HepG2 (cell line): Measurements from ENCODE around the gene SLC13A3. TPM values are rescaled to one million over a fixed set of nuclear protein-coding genes. Genes with fewer than 3 reads are reported as not detected.

Source experiments
- ATAC-seq: fragments of 200-7000 bp; cut with Tn5 transposase; 3 replicates; pipeline ENCODE4 v1.9.1; 2020; ENCODE audit warnings: mild to moderate bottlenecking, moderate library complexity
- BruUV-seq: library from RNA; stranded (reverse); fragments of 400-500 nt; replicated peaks from 2 replicates; lab custom pipeline; 2021; lab: Mats Ljungman, UMichigan
- CTCF ChIA-PET: fragments of 300-600 bp; formaldehyde crosslinking; extraction: SDS; loops from one replicate; lab custom pipeline; 2021; ENCODE audit warnings: low total read pairs, inconsistent platforms, low intra/inter-chr PET ratio; lab: Yijun Ruan, JAX
- POLR2A ChIA-PET: fragments of 350-600 bp; sonication (Branson Sonifier 250); formaldehyde crosslinking; loops from one replicate; lab custom pipeline; 2020; ENCODE audit warnings: antibody characterized with exemption, inconsistent platforms; lab: Yijun Ruan, JAX
- DNase-seq: peaks from one replicate; pipeline ENCODE4 v3.0.0-alpha.2; 2015; ENCODE audit warnings: low spot score
- FAIRE-seq: peaks from 3 replicates; lab custom pipeline; 2011; peaks lifted over from hg19 to GRCh38; lab: Jason Lieb, UNC
- H2AFZ ChIP-seq: one replicate; pipeline ENCODE4 v1.6.1; 2011; ENCODE audit warnings: low read length, inconsistent platforms
- H3K27ac ChIP-seq: fragments of 300-600 bp; 3 replicates; pipeline ENCODE4 v1.8.0; 2011; ENCODE audit warnings: mixed run types, mild to moderate bottlenecking, mixed read lengths, low read length, inconsistent platforms; ENCODE audit not compliant: insufficient read depth; ENCODE audit errors: extremely low read length
- H3K27me3 ChIP-seq, 2 experiments: fragments of 200-600 bp in 1 of 2; 2 replicates in 1 of 2; 3 replicates in 1 of 2; pipeline versions ENCODE4 v1.6.0 to v1.8.0; 2011; ENCODE audit warnings: low read length in 2 of 2, mild to moderate bottlenecking in 2 of 2, moderate library complexity in 2 of 2, inconsistent platforms in 1 of 2; ENCODE audit not compliant: insufficient read depth in 2 of 2, control insufficient read depth in 1 of 2
- H3K36me3 ChIP-seq, 2 experiments: fragments of 200-600 bp in 1 of 2; replicated peaks in 1 of 2; 2 replicates in 1 of 2; 3 replicates in 1 of 2; pipeline versions ENCODE4 v1.5.1 to v1.8.0; 2011; ENCODE audit warnings: low read length in 2 of 2, inconsistent platforms in 1 of 2; ENCODE audit not compliant: insufficient read depth in 2 of 2, control insufficient read depth in 1 of 2
- H3K4me1 ChIP-seq: 2 replicates; pipeline ENCODE4 v1.5.1; 2012; ENCODE audit warnings: low read length, inconsistent platforms; ENCODE audit not compliant: insufficient read depth
- H3K4me2 ChIP-seq: 2 replicates; pipeline ENCODE4 v1.6.0; 2011; ENCODE audit warnings: low read depth, low read length, inconsistent platforms
- H3K4me3 ChIP-seq, 3 experiments: fragments of 200-600 bp in 1 of 3; sonication (generic), shearing (Covaris generic) in 1 of 3; replicated peaks in 1 of 3; 2 replicates each; pipeline ENCODE4 v1.5.1; 2011 to 2016; ENCODE audit warnings: low read length in 3 of 3, inconsistent platforms in 2 of 3, low read depth in 2 of 3, mild to moderate bottlenecking in 2 of 3, control low read depth in 1 of 3, mixed read lengths in 1 of 3; ENCODE audit not compliant: insufficient read depth in 1 of 3
- H3K79me2 ChIP-seq: one replicate; pipeline ENCODE4 v1.6.1; 2011; ENCODE audit warnings: low read length, inconsistent platforms; ENCODE audit not compliant: insufficient read depth
- H3K9ac ChIP-seq: 2 replicates; pipeline ENCODE4 v1.6.0; 2011; ENCODE audit warnings: mild to moderate bottlenecking, low read depth, low read length, inconsistent platforms; ENCODE audit not compliant: insufficient read depth
- H3K9me3 ChIP-seq: 2 replicates; pipeline ENCODE4 v1.5.1; 2012; ENCODE audit warnings: mild to moderate bottlenecking, low read length
- H4K20me1 ChIP-seq: 2 replicates; pipeline ENCODE4 v1.6.0; 2011; ENCODE audit warnings: inconsistent platforms, mild to moderate bottlenecking, low read length, moderate library complexity; ENCODE audit not compliant: insufficient read depth
- ARHGAP35 ChIP-seq: sonication (generic); formaldehyde crosslinking; IDR thresholded peaks from 2 replicates; pipeline ENCODE4 v1.9.0; 2022; ENCODE audit warnings: mild to moderate bottlenecking, inconsistent platforms, moderate library complexity, missing genetic modification reagents, borderline replicate concordance
- ARNTL ChIP-seq: sonication (generic); formaldehyde crosslinking; IDR thresholded peaks from 2 replicates; pipeline ENCODE4 v1.4.0; 2020; ENCODE audit warnings: mild to moderate bottlenecking, missing genetic modification reagents
- PITX1 ChIP-seq: sonication (generic); formaldehyde crosslinking; IDR thresholded peaks from 2 replicates; pipeline ENCODE4 v1.5.1; 2020; ENCODE audit warnings: mild to moderate bottlenecking, missing genetic modification reagents
- SNAPC2 ChIP-seq: sonication (generic); formaldehyde crosslinking; IDR thresholded peaks from 2 replicates; pipeline ENCODE4 v1.8.1; 2022; ENCODE audit warnings: mild to moderate bottlenecking, missing genetic modification reagents
- ZNF253 ChIP-seq: sonication (generic); formaldehyde crosslinking; IDR thresholded peaks from 2 replicates; pipeline ENCODE4 v1.8.0; 2022; ENCODE audit warnings: mild to moderate bottlenecking, missing genetic modification reagents, borderline replicate concordance
- ZNF572 ChIP-seq: sonication (generic); formaldehyde crosslinking; IDR thresholded peaks from 2 replicates; pipeline ENCODE4 v1.5.1; 2020; ENCODE audit warnings: mild to moderate bottlenecking, missing genetic modification reagents
- ZNF577 ChIP-seq: sonication (generic); formaldehyde crosslinking; IDR thresholded peaks from 2 replicates; pipeline ENCODE4 v1.4.0; 2020; ENCODE audit warnings: mild to moderate bottlenecking, low read depth, missing genetic modification reagents, borderline replicate concordance
- ZNF629 ChIP-seq: sonication (generic); formaldehyde crosslinking; conservative IDR thresholded peaks from 2 replicates; pipeline ENCODE4 v1.5.0; 2020; ENCODE audit warnings: missing genetic modification reagents
- WGBS: methylation state at CpG from one replicate; pipeline ENCODE4 v1.1.6; 2017; ENCODE audit warnings: low lambda C conversion rate; 5-methylcytosine and 5-hydroxymethylcytosine counted together
- in situ Hi-C: cut with HindIII; loops from 2 replicates; pipeline ENCODE4 v1.10.0; 2017; ENCODE audit warnings: low pct_unique_long_range_greater_than_20kb; ENCODE audit not compliant: extremely low pct_ligation_motif_present
- intact Hi-C: fragments of 100-400 bp; cut with micrococcal nuclease; formaldehyde crosslinking; loops from one replicate; pipeline ENCODE4 v1.10.0; 2022; ENCODE audit not compliant: unreplicated experiment
- polyA plus RNA-seq, 8 experiments: library from polyadenylated mRNA; depleted of rRNA in 3 of 8; stranded (reverse) in 7 of 8; unstranded in 1 of 8; fragments of >200 nt; fragmentation: Illumina TruSeq in 4 of 8; extraction: Trizol in 4 of 8; gene quantifications; 2 replicates each; pipeline versions ENCODE4 v1.2.1 to v1.2.3, GENCODE V29; 2011 to 2016; ENCODE audit warnings: low read depth in 4 of 8, missing spikeins in 1 of 8, mixed read lengths in 1 of 8; ENCODE audit not compliant: insufficient read depth in 1 of 8
- total RNA-seq, 5 experiments: library from RNA; depleted of rRNA; stranded (reverse); fragments of >200 nt; fragmentation: Illumina TruSeq; extraction: Trizol; gene quantifications; 2 replicates each; pipeline ENCODE4 v1.2.3, GENCODE V29; 2016; ENCODE audit warnings: low read depth in 1 of 5
- TF ChIP-seq, protein P1 (sequence below): sonication (generic); formaldehyde crosslinking; IDR thresholded peaks from 2 replicates; pipeline ENCODE4 v1.9.0; 2022; ENCODE audit warnings: low read depth, missing genetic modification reagents
- TF ChIP-seq, protein P2 (sequence below): IDR thresholded peaks from 2 replicates; pipeline ENCODE4 v1.4.0; 2020; ENCODE audit warnings: mild to moderate bottlenecking, missing genetic modification reagents
- TF ChIP-seq, protein P3 (sequence below): sonication (generic); formaldehyde crosslinking; IDR thresholded peaks from 2 replicates; pipeline ENCODE4 v1.4.0; 2020; ENCODE audit warnings: missing genetic modification reagents

Gene SLC13A3
- total and polyA plus RNA-seq, 2 of the 13 experiments (the other 11 are each of a cell fraction or from before 2014, with no cell fraction given) = 66.5 to 76.0 TPM

DNA sequence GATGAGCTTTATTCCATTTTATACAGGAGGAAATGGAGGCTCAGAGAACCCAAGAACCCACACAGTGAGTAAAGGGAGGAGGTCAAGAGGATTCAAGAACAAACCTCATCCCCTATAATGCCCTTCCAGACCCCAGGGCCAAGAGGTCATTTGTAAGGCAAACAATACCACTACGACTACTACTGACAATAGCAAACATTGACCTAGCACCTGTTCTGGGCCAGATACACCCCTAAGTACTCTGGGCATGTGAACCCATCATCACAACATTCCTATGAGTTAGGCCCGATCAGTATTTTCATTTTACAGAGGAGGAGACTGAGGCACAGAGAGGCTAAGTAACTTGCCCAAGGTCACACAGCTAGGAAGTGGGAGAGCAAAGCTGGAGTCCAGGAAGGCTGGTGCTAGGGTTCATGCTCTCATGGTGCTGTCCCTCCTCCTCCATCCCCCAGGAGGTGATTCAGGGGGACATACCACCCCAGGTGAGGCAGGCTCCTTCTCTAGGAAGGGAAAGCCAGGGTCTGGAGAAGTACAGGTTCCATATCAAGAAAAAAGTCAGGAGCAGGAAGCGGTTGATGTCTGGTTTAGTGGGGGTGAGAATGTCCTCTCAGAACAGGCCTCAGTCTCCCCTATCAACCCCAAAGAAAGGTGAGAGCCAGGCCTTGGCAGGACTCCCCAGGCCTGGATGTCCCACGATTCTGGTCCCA, 13.7 kb downstream of the SLC13A3 start:
- H4K20me1 ChIP-seq = no peaks in the 10 kb centered on the region
- intact Hi-C loops (loop anchor here (1.0 kb wide), 2 partner anchors 14 to 37 kb away; partner anchors contain the start of gene SLC13A3), in situ Hi-C loops (loop anchor here (5.0 kb wide), 1 partner anchor 70 kb away; no protein-coding TSS in a partner anchor)
- ATAC-seq = peak; percentile 3; the same call in 1 of the 3 replicates
- 54% methylated on average over 4 of the region's 4 CpGs for whole genome bisulfite sequencing
- H3K4me3 ChIP-seq = peak overlapping the region in 1 of 3 experiments; percentile 47; a peak in 1 of 6 replicates
- ChIA-PET CTCF (interaction anchor here (1.7 kb wide), 1 partner anchor 33 kb away, joined by 4 read pairs; no protein-coding TSS in a partner anchor), POLR2A (interaction anchor here (1.0 to 6.4 kb wide), 8 partner anchors 11 to 69 kb away, joined by 3 to 72 read pairs (median 4); partner anchors contain the start of gene SLC13A3)
- peak; percentile 65 for DNase-seq
- no TSS peak for BruUV-seq
- H3K4me1 ChIP-seq = peaks cover 100% of the 10 kb centered on the region
- no peak overlapping the region for H2AFZ ChIP-seq
- H3K79me2 ChIP-seq = peaks cover 11% of the 10 kb centered on the region
- H3K36me3 ChIP-seq = peaks cover 7 to 30% of the 10 kb centered on the region in 2 experiments; a peak in 4 of 5 replicates
- no peaks in the 10 kb centered on the region for H3K9me3 ChIP-seq
- H3K27me3 ChIP-seq = no peaks in the 10 kb centered on the region
- H3K9ac ChIP-seq = peak overlapping the region; percentile 65
- peak overlapping the region; percentile 65 for H3K4me2 ChIP-seq
- peak overlapping the region; percentile 75 for H3K27ac ChIP-seq
- peak; percentile 63 for FAIRE-seq
- TF ChIP-seq PITX1 (CRISPR knock-in tag) = 0 out of 2 replicates have a peak, but pooled peaks have one; percentile 8
- TF ChIP-seq ARNTL (CRISPR knock-in tag) = peak; percentile 6; the same call in 1 of the 2 replicates
- peak; percentile 30 for TF ChIP-seq ZNF629 (CRISPR knock-in tag)
- no peak for TF ChIP-seq ZNF577 (CRISPR knock-in tag)
- TF ChIP-seq, protein P1, sequence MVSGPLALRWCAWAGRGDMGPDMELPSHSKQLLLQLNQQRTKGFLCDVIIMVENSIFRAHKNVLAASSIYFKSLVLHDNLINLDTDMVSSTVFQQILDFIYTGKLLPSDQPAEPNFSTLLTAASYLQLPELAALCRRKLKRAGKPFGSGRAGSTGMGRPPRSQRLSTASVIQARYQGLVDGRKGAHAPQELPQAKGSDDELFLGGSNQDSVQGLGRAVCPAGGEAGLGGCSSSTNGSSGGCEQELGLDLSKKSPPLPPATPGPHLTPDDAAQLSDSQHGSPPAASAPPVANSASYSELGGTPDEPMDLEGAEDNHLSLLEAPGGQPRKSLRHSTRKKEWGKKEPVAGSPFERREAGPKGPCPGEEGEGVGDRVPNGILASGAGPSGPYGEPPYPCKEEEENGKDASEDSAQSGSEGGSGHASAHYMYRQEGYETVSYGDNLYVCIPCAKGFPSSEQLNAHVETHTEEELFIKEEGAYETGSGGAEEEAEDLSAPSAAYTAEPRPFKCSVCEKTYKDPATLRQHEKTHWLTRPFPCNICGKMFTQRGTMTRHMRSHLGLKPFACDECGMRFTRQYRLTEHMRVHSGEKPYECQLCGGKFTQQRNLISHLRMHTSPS (CRISPR knock-in tag) = 0 out of 2 replicates have a peak, but pooled peaks have one; percentile 49
- TF ChIP-seq ZNF253 (CRISPR knock-in tag) = 0 out of 2 replicates have a peak, but pooled peaks have one; percentile 20
- TF ChIP-seq, protein P2, sequence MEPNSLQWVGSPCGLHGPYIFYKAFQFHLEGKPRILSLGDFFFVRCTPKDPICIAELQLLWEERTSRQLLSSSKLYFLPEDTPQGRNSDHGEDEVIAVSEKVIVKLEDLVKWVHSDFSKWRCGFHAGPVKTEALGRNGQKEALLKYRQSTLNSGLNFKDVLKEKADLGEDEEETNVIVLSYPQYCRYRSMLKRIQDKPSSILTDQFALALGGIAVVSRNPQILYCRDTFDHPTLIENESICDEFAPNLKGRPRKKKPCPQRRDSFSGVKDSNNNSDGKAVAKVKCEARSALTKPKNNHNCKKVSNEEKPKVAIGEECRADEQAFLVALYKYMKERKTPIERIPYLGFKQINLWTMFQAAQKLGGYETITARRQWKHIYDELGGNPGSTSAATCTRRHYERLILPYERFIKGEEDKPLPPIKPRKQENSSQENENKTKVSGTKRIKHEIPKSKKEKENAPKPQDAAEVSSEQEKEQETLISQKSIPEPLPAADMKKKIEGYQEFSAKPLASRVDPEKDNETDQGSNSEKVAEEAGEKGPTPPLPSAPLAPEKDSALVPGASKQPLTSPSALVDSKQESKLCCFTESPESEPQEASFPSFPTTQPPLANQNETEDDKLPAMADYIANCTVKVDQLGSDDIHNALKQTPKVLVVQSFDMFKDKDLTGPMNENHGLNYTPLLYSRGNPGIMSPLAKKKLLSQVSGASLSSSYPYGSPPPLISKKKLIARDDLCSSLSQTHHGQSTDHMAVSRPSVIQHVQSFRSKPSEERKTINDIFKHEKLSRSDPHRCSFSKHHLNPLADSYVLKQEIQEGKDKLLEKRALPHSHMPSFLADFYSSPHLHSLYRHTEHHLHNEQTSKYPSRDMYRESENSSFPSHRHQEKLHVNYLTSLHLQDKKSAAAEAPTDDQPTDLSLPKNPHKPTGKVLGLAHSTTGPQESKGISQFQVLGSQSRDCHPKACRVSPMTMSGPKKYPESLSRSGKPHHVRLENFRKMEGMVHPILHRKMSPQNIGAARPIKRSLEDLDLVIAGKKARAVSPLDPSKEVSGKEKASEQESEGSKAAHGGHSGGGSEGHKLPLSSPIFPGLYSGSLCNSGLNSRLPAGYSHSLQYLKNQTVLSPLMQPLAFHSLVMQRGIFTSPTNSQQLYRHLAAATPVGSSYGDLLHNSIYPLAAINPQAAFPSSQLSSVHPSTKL (CRISPR knock-in tag) = peak; percentile 15; the same call in 1 of the 2 replicates
- no peak for TF ChIP-seq SNAPC2 (CRISPR knock-in tag)
- TF ChIP-seq, protein P3, sequence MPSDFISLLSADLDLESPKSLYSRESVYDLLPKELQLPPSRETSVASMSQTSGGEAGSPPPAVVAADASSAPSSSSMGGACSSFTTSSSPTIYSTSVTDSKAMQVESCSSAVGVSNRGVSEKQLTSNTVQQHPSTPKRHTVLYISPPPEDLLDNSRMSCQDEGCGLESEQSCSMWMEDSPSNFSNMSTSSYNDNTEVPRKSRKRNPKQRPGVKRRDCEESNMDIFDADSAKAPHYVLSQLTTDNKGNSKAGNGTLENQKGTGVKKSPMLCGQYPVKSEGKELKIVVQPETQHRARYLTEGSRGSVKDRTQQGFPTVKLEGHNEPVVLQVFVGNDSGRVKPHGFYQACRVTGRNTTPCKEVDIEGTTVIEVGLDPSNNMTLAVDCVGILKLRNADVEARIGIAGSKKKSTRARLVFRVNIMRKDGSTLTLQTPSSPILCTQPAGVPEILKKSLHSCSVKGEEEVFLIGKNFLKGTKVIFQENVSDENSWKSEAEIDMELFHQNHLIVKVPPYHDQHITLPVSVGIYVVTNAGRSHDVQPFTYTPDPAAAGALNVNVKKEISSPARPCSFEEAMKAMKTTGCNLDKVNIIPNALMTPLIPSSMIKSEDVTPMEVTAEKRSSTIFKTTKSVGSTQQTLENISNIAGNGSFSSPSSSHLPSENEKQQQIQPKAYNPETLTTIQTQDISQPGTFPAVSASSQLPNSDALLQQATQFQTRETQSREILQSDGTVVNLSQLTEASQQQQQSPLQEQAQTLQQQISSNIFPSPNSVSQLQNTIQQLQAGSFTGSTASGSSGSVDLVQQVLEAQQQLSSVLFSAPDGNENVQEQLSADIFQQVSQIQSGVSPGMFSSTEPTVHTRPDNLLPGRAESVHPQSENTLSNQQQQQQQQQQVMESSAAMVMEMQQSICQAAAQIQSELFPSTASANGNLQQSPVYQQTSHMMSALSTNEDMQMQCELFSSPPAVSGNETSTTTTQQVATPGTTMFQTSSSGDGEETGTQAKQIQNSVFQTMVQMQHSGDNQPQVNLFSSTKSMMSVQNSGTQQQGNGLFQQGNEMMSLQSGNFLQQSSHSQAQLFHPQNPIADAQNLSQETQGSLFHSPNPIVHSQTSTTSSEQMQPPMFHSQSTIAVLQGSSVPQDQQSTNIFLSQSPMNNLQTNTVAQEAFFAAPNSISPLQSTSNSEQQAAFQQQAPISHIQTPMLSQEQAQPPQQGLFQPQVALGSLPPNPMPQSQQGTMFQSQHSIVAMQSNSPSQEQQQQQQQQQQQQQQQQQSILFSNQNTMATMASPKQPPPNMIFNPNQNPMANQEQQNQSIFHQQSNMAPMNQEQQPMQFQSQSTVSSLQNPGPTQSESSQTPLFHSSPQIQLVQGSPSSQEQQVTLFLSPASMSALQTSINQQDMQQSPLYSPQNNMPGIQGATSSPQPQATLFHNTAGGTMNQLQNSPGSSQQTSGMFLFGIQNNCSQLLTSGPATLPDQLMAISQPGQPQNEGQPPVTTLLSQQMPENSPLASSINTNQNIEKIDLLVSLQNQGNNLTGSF = no peak; the same call in 1 of the 2 replicates
- 0 out of 2 replicates have a peak, but pooled peaks have one; percentile 27 for TF ChIP-seq ZNF572 (CRISPR knock-in tag)
- TF ChIP-seq ARHGAP35 (CRISPR knock-in tag) = no peak
